ENCODE measurements around the gene GNAO1. TPM values are rescaled to one million over a fixed set of nuclear protein-coding genes. Genes with fewer than 3 reads are reported as not detected.

GNAO1 gene
- polyA plus RNA-seq, 1 donor (not counting 4 experiments of a cell fraction or from before 2014, with no cell fraction given) = 0.13 TPM

- H3K27ac ChIP-seq (ENCODE audit: control insufficient read depth, insufficient read depth, low read length) = no peak overlapping the region
- TF ChIP-seq EZH2 (IDR thresholded peaks at IDR 0.05; ENCODE audit: low read length) (no peak), CTCF (optimal IDR thresholded peaks at IDR 0.05 in 1 of 3, IDR thresholded peaks at IDR 0.05 in 1 of 3, conservative IDR thresholded peaks at IDR 0.05 in 1 of 3; ENCODE audit: extremely low read depth in 1 of 3, insufficient read depth in 2 of 3, low read length in 3 of 3) (no peak)
- no peak overlapping the region for H3K4me3 ChIP-seq (ENCODE audit: control insufficient read depth in 2 of 3, extremely low read depth in 1 of 3, insufficient read depth in 2 of 3, low read depth in 1 of 3, low read length in 3 of 3)
- H3K36me3 ChIP-seq (ENCODE audit: control insufficient read depth in 2 of 2, extremely low read depth in 1 of 2, insufficient read depth in 2 of 2, low read length in 2 of 2) = no peaks in the 10 kb centered on the region
- no peaks in the 10 kb centered on the region for H3K9me1 ChIP-seq (ENCODE audit: control insufficient read depth, extremely low read depth, insufficient read depth, low read length)
- peaks cover 6% of the 10 kb centered on the region for H3K27me3 ChIP-seq (ENCODE audit: control insufficient read depth, extremely low read depth, insufficient read depth, low read length)
- H2AFZ ChIP-seq (ENCODE audit: control insufficient read depth, low read length) = no peak overlapping the region
- H3K79me2 ChIP-seq (ENCODE audit: control insufficient read depth, insufficient read depth, low read length) = no peaks in the 10 kb centered on the region
- DNase-seq (ENCODE audit: low read depth, low spot score) (no peak), FAIRE-seq (no peak)
- H4K20me1 ChIP-seq (ENCODE audit: control insufficient read depth, extremely low read depth, insufficient read depth, low read length) = no peaks in the 10 kb centered on the region
- dilution Hi-C loops (cut with MboI; ENCODE audit: extremely low pct_ligation_motif_present, low sequenced_read_pairs) = no loop called here
- no peaks in the 10 kb centered on the region for H3K9me3 ChIP-seq (ENCODE audit: control insufficient read depth, low read depth, low read length)
- H3K4me1 ChIP-seq (ENCODE audit: control insufficient read depth, extremely low read depth, insufficient read depth, low read length) = no peaks in the 10 kb centered on the region
- H3K4me2 ChIP-seq (ENCODE audit: control insufficient read depth, extremely low read depth, insufficient read depth, low read depth, low read length) = no peak overlapping the region
- no peak overlapping the region for H3K9ac ChIP-seq (ENCODE audit: control insufficient read depth, extremely low read depth, insufficient read depth, low read length)
These were observed 87.0 kb downstream of the GNAO1 start for GRCh38 chr16:56278196-56278855.

GRCh38 chr16:56279132-56279531 is 87.8 kb downstream of the GNAO1 start:
- Histone ChIP-seq H3K4me3 (ENCODE audit: control insufficient read depth in 2 of 3, extremely low read depth in 1 of 3, insufficient read depth in 2 of 3, low read depth in 1 of 3, low read length in 3 of 3) (no peak overlapping the region), H3K27me3 (ENCODE audit: control insufficient read depth, extremely low read depth, insufficient read depth, low read length) (peaks cover 6% of the 10 kb centered on the region), H3K36me3 (ENCODE audit: control insufficient read depth in 2 of 2, extremely low read depth in 1 of 2, insufficient read depth in 2 of 2, low read length in 2 of 2) (no peaks in the 10 kb centered on the region), H2AFZ (ENCODE audit: control insufficient read depth, low read length) (no peak overlapping the region), H4K20me1 (ENCODE audit: control insufficient read depth, extremely low read depth, insufficient read depth, low read length) (no peaks in the 10 kb centered on the region), H3K27ac (ENCODE audit: control insufficient read depth, insufficient read depth, low read length) (no peak overlapping the region), H3K9me1 (ENCODE audit: control insufficient read depth, extremely low read depth, insufficient read depth, low read length) (no peaks in the 10 kb centered on the region), H3K9ac (ENCODE audit: control insufficient read depth, extremely low read depth, insufficient read depth, low read length) (no peak overlapping the region), H3K79me2 (ENCODE audit: control insufficient read depth, insufficient read depth, low read length) (no peaks in the 10 kb centered on the region), H3K9me3 (ENCODE audit: control insufficient read depth, low read depth, low read length) (no peaks in the 10 kb centered on the region), H3K4me2 (ENCODE audit: control insufficient read depth, extremely low read depth, insufficient read depth, low read depth, low read length) (no peak overlapping the region), H3K4me1 (ENCODE audit: control insufficient read depth, extremely low read depth, insufficient read depth, low read length) (no peaks in the 10 kb centered on the region)
- no peak for DNase-seq (ENCODE audit: low read depth, low spot score)
- no peak for FAIRE-seq
- dilution Hi-C loops (cut with MboI; ENCODE audit: extremely low pct_ligation_motif_present, low sequenced_read_pairs) = no loop called here
- TF ChIP-seq EZH2 (IDR thresholded peaks at IDR 0.05; ENCODE audit: low read length) (no peak), CTCF (optimal IDR thresholded peaks at IDR 0.05 in 1 of 3, IDR thresholded peaks at IDR 0.05 in 1 of 3, conservative IDR thresholded peaks at IDR 0.05 in 1 of 3; ENCODE audit: extremely low read depth in 1 of 3, insufficient read depth in 2 of 3, low read length in 3 of 3) (no peak)

Measured in keratinocyte (primary cell).